HepG2 (cell line): ENCODE results near the gene GLIS2. TPM values are rescaled to one million over a fixed set of nuclear protein-coding genes. Genes with fewer than 3 reads are reported as not detected.

Source experiments
- ATF1 ChIP-seq: IDR thresholded peaks from 2 replicates; pipeline ENCODE4 v1.6.1; 2016; ENCODE audit warnings: mild to moderate bottlenecking, control low read depth
- HNRNPUL1 ChIP-seq: fragments of 200-400 bp; formaldehyde crosslinking; IDR thresholded peaks from 2 replicates; pipeline ENCODE4 v1.6.1; 2017; ENCODE audit warnings: low read depth, mild to moderate bottlenecking, low read length, moderate library complexity
- NAIF1 ChIP-seq: sonication (generic); formaldehyde crosslinking; IDR thresholded peaks from 2 replicates; pipeline ENCODE4 v1.5.0; 2020; ENCODE audit warnings: mild to moderate bottlenecking, missing genetic modification reagents, borderline replicate concordance
- PCBP2 ChIP-seq: fragments of 200-400 bp; formaldehyde crosslinking; optimal IDR thresholded peaks from 2 replicates; pipeline ENCODE3; 2018; ENCODE audit warnings: low read length, low read depth; ENCODE audit not compliant: poor library complexity, severe bottlenecking
- ZFP41 ChIP-seq: sonication (generic); formaldehyde crosslinking; IDR thresholded peaks from 2 replicates; pipeline ENCODE4 v1.4.0; 2020; ENCODE audit warnings: mild to moderate bottlenecking, missing genetic modification reagents, borderline replicate concordance
- ZFP90 ChIP-seq: sonication (generic); formaldehyde crosslinking; IDR thresholded peaks from 2 replicates; pipeline ENCODE4 v1.8.0; 2022; ENCODE audit warnings: missing genetic modification reagents, mild to moderate bottlenecking, inconsistent platforms, borderline replicate concordance
- polyA plus RNA-seq, 8 experiments: library from polyadenylated mRNA; depleted of rRNA in 3 of 8; stranded (reverse) in 7 of 8; unstranded in 1 of 8; fragments of >200 nt; fragmentation: Illumina TruSeq in 4 of 8; extraction: Trizol in 4 of 8; gene quantifications; 2 replicates each; pipeline versions ENCODE4 v1.2.1 to v1.2.3, GENCODE V29; 2011 to 2016; ENCODE audit warnings: low read depth in 4 of 8, missing spikeins in 1 of 8, mixed read lengths in 1 of 8; ENCODE audit not compliant: insufficient read depth in 1 of 8
- total RNA-seq, 5 experiments: library from RNA; depleted of rRNA; stranded (reverse); fragments of >200 nt; fragmentation: Illumina TruSeq; extraction: Trizol; gene quantifications; 2 replicates each; pipeline ENCODE4 v1.2.3, GENCODE V29; 2016; ENCODE audit warnings: low read depth in 1 of 5
- TF ChIP-seq, protein P1 (sequence below): sonication (generic); formaldehyde crosslinking; IDR thresholded peaks from 2 replicates; pipeline ENCODE4 v1.4.0; 2020; ENCODE audit warnings: mild to moderate bottlenecking, missing genetic modification reagents
- TF ChIP-seq, protein P2 (sequence below): sonication (generic); formaldehyde crosslinking; IDR thresholded peaks from 2 replicates; pipeline ENCODE4 v1.4.0; 2020; ENCODE audit warnings: missing genetic modification reagents
- TF ChIP-seq, protein P3 (sequence below): sonication (generic); formaldehyde crosslinking; IDR thresholded peaks from 2 replicates; pipeline ENCODE4 v1.8.1; 2023; ENCODE audit warnings: mild to moderate bottlenecking, missing genetic modification reagents, borderline replicate concordance
- TF ChIP-seq, protein P4 (sequence below): sonication (generic); formaldehyde crosslinking; conservative IDR thresholded peaks from 2 replicates; pipeline ENCODE4 v1.4.0; 2020; ENCODE audit warnings: mild to moderate bottlenecking, missing genetic modification reagents, moderate library complexity

GLIS2 gene
- total and polyA plus RNA-seq, 2 of the 13 experiments (the other 11 are each of a cell fraction or from before 2014, with no cell fraction given), result 0.28 to 0.29 TPM

DNA sequence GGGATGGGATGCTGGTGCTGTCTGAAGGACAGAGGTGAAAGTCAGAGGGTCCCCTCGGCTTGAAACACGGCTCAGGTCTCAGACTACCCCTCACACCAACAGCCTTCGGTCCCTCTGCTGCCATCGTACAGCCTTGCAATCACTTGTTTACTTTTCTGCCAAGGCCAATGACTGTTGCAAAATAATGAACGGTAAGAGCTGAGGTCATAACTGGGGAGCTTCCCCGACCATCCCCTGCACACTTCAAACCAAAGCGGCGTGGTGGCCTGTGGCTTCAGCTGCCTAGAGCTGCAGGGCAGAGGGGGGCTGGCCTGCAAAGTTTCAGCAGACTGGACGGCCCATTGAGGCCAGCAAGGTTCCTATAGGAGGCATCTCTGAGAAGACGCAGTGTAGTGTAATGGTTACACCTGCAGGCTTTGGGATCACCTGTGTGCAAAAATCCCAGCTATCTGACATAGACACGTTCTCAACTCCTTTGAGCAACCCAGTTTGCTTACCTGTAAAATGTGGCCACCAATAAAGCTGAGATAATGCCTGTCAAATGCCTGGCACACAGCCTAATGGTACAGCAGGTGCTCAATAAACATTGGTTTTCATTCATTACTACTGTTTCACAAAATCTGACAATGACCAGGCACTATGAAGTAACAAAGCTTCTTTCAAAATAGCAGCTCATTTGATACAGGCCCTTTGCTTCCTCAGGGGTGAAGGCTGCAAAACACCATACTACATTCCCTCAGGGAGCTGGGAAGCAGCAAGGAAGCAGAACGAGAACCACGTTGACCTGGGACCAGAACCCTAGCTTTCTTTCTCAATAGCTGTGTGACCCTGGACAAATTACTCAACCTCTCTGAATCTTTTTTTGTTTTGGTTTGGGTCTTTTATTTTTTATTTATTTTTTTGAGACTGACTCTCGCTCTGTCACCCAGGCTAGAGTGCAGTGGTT is 30.2 kb downstream of the GLIS2 start (continued):
- TF ChIP-seq, protein P1, sequence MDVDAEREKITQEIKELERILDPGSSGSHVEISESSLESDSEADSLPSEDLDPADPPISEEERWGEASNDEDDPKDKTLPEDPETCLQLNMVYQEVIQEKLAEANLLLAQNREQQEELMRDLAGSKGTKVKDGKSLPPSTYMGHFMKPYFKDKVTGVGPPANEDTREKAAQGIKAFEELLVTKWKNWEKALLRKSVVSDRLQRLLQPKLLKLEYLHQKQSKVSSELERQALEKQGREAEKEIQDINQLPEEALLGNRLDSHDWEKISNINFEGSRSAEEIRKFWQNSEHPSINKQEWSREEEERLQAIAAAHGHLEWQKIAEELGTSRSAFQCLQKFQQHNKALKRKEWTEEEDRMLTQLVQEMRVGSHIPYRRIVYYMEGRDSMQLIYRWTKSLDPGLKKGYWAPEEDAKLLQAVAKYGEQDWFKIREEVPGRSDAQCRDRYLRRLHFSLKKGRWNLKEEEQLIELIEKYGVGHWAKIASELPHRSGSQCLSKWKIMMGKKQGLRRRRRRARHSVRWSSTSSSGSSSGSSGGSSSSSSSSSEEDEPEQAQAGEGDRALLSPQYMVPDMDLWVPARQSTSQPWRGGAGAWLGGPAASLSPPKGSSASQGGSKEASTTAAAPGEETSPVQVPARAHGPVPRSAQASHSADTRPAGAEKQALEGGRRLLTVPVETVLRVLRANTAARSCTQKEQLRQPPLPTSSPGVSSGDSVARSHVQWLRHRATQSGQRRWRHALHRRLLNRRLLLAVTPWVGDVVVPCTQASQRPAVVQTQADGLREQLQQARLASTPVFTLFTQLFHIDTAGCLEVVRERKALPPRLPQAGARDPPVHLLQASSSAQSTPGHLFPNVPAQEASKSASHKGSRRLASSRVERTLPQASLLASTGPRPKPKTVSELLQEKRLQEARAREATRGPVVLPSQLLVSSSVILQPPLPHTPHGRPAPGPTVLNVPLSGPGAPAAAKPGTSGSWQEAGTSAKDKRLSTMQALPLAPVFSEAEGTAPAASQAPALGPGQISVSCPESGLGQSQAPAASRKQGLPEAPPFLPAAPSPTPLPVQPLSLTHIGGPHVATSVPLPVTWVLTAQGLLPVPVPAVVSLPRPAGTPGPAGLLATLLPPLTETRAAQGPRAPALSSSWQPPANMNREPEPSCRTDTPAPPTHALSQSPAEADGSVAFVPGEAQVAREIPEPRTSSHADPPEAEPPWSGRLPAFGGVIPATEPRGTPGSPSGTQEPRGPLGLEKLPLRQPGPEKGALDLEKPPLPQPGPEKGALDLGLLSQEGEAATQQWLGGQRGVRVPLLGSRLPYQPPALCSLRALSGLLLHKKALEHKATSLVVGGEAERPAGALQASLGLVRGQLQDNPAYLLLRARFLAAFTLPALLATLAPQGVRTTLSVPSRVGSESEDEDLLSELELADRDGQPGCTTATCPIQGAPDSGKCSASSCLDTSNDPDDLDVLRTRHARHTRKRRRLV (CRISPR knock-in tag), result peak; percentile 50; the same call in 1 of the 2 replicates
- TF ChIP-seq ZFP41 (CRISPR knock-in tag) (no peak), ATF1 (CRISPR knock-in tag) (no peak), HNRNPUL1 (no peak), PCBP2 (no peak), ZFP90 (CRISPR knock-in tag) (no peak; the same call in 1 of the 2 replicates), NAIF1 (CRISPR knock-in tag) (no peak)
- TF ChIP-seq, protein P2, sequence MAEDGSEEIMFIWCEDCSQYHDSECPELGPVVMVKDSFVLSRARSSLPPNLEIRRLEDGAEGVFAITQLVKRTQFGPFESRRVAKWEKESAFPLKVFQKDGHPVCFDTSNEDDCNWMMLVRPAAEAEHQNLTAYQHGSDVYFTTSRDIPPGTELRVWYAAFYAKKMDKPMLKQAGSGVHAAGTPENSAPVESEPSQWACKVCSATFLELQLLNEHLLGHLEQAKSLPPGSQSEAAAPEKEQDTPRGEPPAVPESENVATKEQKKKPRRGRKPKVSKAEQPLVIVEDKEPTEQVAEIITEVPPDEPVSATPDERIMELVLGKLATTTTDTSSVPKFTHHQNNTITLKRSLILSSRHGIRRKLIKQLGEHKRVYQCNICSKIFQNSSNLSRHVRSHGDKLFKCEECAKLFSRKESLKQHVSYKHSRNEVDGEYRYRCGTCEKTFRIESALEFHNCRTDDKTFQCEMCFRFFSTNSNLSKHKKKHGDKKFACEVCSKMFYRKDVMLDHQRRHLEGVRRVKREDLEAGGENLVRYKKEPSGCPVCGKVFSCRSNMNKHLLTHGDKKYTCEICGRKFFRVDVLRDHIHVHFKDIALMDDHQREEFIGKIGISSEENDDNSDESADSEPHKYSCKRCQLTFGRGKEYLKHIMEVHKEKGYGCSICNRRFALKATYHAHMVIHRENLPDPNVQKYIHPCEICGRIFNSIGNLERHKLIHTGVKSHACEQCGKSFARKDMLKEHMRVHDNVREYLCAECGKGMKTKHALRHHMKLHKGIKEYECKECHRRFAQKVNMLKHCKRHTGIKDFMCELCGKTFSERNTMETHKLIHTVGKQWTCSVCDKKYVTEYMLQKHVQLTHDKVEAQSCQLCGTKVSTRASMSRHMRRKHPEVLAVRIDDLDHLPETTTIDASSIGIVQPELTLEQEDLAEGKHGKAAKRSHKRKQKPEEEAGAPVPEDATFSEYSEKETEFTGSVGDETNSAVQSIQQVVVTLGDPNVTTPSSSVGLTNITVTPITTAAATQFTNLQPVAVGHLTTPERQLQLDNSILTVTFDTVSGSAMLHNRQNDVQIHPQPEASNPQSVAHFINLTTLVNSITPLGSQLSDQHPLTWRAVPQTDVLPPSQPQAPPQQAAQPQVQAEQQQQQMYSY (CRISPR knock-in tag), result no peak
- TF ChIP-seq, protein P3, sequence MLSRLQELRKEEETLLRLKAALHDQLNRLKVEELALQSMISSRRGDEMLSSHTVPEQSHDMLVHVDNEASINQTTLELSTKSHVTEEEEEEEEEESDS (CRISPR knock-in tag), result no peak
- TF ChIP-seq, protein P4, sequence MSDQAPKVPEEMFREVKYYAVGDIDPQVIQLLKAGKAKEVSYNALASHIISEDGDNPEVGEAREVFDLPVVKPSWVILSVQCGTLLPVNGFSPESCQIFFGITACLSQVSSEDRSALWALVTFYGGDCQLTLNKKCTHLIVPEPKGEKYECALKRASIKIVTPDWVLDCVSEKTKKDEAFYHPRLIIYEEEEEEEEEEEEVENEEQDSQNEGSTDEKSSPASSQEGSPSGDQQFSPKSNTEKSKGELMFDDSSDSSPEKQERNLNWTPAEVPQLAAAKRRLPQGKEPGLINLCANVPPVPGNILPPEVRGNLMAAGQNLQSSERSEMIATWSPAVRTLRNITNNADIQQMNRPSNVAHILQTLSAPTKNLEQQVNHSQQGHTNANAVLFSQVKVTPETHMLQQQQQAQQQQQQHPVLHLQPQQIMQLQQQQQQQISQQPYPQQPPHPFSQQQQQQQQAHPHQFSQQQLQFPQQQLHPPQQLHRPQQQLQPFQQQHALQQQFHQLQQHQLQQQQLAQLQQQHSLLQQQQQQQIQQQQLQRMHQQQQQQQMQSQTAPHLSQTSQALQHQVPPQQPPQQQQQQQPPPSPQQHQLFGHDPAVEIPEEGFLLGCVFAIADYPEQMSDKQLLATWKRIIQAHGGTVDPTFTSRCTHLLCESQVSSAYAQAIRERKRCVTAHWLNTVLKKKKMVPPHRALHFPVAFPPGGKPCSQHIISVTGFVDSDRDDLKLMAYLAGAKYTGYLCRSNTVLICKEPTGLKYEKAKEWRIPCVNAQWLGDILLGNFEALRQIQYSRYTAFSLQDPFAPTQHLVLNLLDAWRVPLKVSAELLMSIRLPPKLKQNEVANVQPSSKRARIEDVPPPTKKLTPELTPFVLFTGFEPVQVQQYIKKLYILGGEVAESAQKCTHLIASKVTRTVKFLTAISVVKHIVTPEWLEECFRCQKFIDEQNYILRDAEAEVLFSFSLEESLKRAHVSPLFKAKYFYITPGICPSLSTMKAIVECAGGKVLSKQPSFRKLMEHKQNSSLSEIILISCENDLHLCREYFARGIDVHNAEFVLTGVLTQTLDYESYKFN, result peak; percentile 86
